ENCODE results near the gene NALCN.

The NALCN gene

GRCh38 chr13:101283782-101284181 lies 132.5 kb downstream of the NALCN start:
- DNase-seq (ENCODE audit: low spot score) = no peak

- no peak for DNase-seq (ENCODE audit: low spot score)
These were observed 143.4 kb downstream of the NALCN start for GRCh38 chr13:101272886-101273285.

DNA sequence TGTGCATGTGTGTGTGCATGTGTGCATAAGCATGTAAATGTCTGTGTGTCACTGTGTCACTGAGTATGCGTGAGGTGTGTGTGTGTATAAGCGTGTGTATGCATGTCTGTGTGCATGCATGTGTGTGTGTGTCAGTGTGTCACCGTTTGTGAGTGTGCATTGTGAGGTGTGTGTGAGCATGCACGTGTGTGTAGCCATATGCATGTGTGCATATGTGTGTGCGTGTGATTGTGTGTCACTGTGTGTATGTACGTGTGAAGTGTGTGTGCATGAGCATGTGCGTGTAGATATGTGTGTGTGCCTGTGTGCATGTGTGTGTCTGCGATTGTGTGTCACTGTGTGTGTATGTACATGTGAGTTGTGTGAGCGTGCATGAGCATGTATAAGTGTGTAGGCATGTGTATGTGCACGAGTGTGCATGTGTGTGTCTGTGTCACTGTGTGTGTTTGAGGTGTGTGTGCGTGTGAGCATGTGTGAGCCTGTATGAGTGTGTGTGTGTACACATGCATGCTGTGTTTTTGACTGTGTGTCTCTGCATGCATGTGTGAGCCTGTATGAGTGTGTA lies 144.5 kb downstream of the NALCN start:
- no peak for DNase-seq (ENCODE audit: low spot score)

DNA sequence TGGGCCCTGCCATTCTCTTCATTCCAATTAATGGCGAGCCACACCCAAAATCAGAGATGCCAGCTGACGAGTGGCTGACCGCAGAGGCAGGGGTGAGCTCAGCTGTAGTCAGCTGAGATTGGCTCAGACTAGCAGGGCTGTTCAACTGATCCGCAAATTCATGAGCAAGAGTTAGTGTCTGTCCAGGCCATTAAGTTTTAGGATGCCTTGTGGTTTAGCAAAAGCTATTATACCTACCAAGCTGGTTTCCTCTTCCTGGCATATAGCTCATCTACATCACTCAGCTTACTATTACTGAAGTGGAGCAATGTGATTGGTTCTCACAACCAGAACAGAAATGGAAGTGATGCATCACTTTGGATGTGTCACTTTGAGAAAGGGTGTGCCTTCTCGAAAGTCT lies 148.7 kb downstream of the NALCN start:
- DNase-seq (ENCODE audit: low spot score) = no peak

DNA sequence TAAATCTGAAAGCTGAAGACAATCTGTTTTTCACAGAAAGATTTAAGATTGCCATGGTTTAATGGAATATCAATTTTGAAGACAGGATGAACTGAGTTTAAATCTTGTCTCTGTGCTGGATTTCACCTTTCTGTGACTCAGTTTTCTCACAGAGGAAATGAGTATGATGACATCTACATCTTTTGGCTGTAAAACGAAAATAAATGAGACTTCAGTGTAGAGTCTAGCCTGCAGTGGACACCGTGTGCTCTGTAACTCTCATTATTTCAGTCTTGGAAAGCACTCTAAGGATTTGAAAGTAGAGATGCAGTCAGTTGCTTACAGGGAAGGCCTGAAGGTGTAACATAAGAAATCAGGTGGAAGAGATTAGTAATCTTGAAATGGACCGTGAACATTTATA lies 150.4 kb downstream of the NALCN start:
- DNase-seq (ENCODE audit: low spot score) = no peak

DNA sequence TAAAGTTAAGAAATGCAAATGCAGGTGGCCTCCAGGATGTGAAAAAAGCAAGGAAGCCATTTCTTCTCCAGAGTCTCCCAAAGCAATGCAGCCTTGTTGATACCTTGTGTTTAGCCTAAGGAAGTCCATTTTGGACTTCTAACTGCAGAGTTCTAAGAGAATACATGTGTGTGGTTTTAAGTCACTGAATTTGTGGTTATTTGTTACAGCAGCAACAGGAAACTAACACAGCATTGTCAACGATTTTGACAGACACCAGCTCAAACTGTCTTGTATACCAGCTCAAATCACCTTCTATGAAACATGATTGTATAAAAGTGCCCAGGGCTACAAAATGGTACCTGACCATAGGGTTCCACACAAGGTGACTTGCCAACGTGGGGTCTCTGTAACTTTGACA lies 151.4 kb downstream of the NALCN start:
- DNase-seq (ENCODE audit: low spot score) = no peak

DNA sequence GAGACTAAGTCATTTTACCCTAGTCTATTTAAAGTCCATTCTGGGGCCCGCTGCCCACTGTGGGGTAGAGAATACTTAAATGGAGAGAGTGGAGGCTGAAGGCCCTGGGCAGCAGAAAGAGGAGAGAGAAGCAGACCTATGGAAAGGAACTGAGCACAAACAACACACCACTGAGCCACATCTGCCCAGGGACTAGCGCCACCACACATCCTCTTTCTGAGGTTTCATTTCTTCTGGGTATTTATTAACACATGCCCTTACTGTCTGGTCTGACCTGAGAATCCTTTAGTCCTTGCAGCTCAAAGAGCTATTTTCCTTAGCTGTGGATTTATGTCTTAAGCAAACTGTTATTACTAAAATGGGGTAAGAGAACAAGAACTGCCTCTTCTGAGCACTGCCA lies 154.0 kb downstream of the NALCN start:
- no peak for DNase-seq (ENCODE audit: low spot score)

DNA sequence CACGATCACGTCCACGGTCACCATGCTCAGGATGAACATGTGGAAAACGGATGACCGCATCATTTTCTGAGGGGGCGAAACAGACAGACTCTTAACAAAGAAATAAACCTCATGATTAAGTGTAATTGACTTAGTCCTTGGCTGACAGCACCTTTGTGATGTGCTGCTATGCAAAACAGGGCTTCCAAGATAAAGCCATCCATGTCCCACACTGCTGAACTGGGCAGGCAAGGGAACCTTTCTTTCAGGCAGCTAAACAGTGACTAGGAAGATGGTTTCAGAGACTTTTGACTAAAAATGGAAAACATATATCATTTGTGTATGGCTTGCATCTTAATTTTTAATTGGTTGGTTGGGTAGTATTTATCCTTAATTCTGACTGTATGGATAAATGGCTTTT lies 157.8 kb downstream of the NALCN start:
- DNase-seq (ENCODE audit: low spot score) = no peak

DNA sequence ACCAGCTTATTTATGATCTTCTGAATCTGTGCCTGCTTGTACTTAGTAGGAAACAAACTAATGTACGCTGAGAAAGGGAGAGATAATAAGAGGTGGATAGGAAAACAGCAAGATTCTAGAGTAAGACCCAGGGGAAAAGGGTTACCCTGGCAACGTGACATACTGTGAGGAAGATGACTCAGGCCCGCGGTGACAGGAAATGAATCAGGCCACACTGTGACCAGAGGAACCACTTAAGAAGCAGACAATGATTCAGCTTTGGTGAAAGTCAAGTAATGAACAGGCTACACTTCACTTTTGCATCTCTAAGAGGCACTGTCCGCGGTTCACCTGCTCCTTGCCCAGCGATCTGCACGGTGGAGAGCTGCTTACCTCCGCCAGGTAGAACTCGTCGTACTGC lies 158.2 kb downstream of the NALCN start:
- no peak for DNase-seq (ENCODE audit: low spot score)

- DNase-seq (ENCODE audit: low spot score) = no peak
These were observed 167.4 kb downstream of the NALCN start for GRCh38 chr13:101248739-101249514.

DNA sequence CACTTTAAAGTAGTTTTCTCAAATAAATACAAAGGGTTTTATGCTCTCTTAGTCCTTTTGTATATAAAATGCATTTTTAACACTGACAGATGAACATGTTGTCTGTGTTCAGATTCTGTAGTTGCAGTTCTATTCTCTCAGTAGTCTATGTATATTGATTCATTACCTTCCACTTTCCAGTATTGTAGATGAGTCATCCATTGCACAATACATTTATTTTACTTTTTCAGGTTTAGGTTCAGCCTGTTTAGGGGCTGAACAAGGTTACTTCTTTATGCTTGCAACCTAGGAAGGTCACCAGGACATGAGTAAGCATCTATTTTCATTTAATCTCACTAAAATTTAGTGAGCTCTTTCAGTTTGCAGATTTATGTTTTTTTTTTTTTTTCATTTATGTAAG lies 173.6 kb downstream of the NALCN start:
- DNase-seq (ENCODE audit: low spot score) = no peak

GRCh38 chr13:101238555-101238954 lies 177.8 kb downstream of the NALCN start:
- DNase-seq (ENCODE audit: low spot score) = no peak

GRCh38 chr13:101231751-101232428 lies 184.4 kb downstream of the NALCN start:
- DNase-seq (ENCODE audit: low spot score) = no peak

DNA sequence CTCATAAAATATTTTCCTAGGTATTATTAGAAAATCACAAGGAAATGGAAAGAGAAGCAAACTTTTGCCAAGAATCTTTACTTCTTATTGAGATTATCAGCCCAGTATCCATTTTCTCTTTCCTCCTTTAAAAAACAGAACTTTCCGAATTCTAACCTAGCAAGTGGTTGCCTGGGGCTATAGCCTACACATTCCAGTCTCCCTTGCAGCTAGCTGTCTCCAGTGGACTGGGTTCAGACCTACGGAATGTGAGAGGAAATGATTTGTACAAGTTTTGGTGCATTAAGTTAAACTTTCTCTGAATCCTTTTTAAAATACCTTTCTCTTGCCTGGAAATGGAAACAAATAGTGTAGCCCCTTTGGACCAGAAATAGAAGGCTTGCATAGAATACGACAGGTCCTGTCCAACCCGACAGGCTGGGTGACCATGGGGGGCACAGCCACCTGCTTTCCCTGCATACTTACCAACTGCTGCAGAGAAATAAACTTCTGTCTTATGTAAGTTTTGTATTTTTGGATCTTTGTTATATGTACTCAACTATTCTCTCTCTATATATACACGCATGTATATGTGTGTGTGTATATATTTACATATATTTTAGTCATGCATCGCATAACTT lies 185.9 kb downstream of the NALCN start:
- no peak for DNase-seq (ENCODE audit: low spot score)

- DNase-seq (ENCODE audit: low spot score) = no peak
These were observed 196.6 kb downstream of the NALCN start for GRCh38 chr13:101219609-101220265.

DNA sequence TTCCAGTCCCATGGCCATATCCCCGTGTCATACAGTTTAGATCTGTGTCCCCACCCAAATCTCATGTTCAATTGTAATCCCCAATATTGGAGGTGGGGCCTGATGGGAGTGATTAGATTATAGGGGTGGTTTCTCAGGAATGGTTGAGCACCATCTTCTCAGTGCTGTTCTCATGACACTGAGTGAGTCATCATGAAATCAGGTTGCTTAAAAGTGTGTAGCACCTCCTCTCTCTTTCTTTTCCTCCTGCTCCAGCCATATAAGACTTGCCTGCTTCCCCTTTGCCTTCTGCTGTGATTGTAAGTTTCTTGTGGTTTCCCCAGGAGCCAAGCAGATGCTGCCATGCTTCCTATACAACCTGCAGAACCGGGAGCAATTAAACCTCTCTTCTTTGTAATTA lies 197.8 kb downstream of the NALCN start:
- DNase-seq (ENCODE audit: low spot score) = no peak

DNA sequence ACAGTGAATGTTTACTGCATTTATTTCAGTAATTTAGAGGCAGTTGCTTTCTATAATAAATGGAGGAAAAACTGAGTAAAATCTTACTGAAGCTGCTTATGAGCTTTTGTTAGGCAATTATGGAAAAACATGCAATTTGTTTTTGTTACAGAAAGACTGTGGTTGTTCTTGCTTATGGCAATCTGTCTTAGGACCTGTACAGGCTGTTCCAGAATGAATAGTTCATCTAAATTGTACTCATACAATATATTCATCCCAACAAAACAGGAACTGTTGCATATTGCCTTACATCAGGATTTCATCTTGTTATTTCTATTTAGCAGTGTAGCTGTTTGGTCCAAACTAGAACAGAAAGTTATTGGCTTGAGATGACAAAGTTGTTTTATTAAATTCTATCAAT lies 199.2 kb downstream of the NALCN start:
- DNase-seq (ENCODE audit: low spot score) = no peak

- no peak for DNase-seq (ENCODE audit: low spot score)
These were observed 205.0 kb downstream of the NALCN start for GRCh38 chr13:101211261-101211660.

DNA sequence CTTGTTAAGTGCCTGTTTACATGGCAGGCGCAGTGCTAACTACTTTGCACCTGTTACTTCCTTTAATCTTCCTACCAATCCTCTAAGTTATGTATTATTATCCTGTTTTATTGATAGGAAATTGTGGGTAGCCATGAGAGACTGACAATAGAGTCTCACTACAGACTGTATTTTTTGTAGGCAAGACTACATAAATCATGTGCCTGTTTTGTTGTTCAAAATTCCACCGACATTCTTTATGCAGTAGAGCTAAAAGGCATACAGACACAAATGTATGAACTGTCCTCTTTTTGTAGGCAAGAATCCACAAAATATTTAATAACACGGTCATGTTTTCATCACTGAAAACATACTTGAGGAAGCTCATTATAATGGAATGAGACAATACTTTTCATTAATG lies 205.5 kb downstream of the NALCN start:
- DNase-seq (ENCODE audit: low spot score) = no peak

DNA sequence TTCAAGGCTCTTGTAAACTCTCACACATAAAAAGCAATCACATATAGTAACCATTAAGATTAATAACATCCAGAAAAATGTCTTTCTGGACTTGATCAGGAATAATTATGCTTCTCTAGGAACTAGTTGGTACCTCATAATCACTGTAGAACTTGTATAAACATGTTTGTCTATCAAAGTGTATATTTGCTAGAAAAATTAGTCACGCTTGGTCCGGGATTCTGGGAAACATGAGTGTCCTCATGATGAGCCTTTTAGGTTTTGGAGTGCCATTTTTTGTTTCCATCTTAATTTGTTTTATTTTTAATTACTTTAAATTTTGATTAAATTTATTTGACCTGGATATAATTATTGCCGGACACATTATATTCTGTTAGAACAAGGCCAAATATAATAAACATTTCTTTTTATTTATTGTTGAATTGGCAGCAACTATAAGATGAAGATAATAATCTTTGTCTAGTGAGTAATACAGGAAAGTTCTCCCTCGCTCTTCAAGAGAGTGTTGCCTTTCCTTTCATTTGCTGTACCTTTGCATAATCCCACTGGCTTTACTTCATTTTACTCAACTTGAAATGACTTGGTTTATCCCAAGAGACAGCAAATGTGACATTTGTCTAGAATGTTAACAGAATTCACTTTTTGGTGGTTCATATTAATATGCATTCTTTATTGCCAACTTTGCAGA lies 207.0 kb downstream of the NALCN start:
- no peak for DNase-seq (ENCODE audit: low spot score)

- DNase-seq (ENCODE audit: low spot score) = no peak
These were observed 210.9 kb downstream of the NALCN start for GRCh38 chr13:101205408-101205807.

Measured in hematopoietic multipotent progenitor cell treated with erythropoietin and hydrocortisone succinate and interleukin-3 and kit ligand, for 15 days (in vitro differentiated cells).